ENCODE results near the gene ABHD1.

- TF ChIP-seq EZH2 (IDR thresholded peaks at IDR 0.05; ENCODE audit: low read length, missing control alignments) (no peak), CTCF (conservative IDR thresholded peaks at IDR 0.05 in 1 of 2, IDR thresholded peaks at IDR 0.05 in 1 of 2; ENCODE audit: low read depth in 1 of 2, low read length in 2 of 2) (no peak)
Measured at GRCh38 chr2:27109083-27109482, 14.5 kb upstream of the ABHD1 start.
